CD4-positive, alpha-beta T cell treated with Interleukin-17A for 4 hours (primary cell): ENCODE measurements around the gene SLC35F2.
"Not testable (repeated sequence)": the region's sequence is repeated elsewhere in the genome, so short reads cannot be mapped to it uniquely, and the experiment has no call there.

Source experiments
- DNase-seq: peaks from one replicate; pipeline ENCODE4 v3.0.0-alpha.2; 2020; ENCODE audit warnings: mixed read lengths

SLC35F2 gene

GRCh38 chr11:107783121-107783520, 75.5 kb downstream of the SLC35F2 start:
- no peak for DNase-seq

- DNase-seq: no peak
Observed at GRCh38 chr11:107780775-107781174, 77.8 kb downstream of the SLC35F2 start.

- no peak for DNase-seq
Observed at GRCh38 chr11:107780136-107780535, 78.5 kb downstream of the SLC35F2 start.

- no peak for DNase-seq
Observed at GRCh38 chr11:107778839-107779517, 79.6 kb downstream of the SLC35F2 start.

- DNase-seq: no peak
Observed at GRCh38 chr11:107777110-107777509, 81.5 kb downstream of the SLC35F2 start.

- DNase-seq: no peak
Observed at GRCh38 chr11:107776062-107776461, 82.5 kb downstream of the SLC35F2 start.

GRCh38 chr11:107770551-107770951, 88.0 kb downstream of the SLC35F2 start:
- DNase-seq: no peak

GRCh38 chr11:107769189-107769588, 89.4 kb downstream of the SLC35F2 start:
- no peak for DNase-seq

GRCh38 chr11:107758719-107759355, 99.8 kb downstream of the SLC35F2 start:
- DNase-seq: not testable (repeated sequence)

GRCh38 chr11:107757661-107758060, 100.9 kb downstream of the SLC35F2 start:
- no peak for DNase-seq

GRCh38 chr11:107756553-107756952, 102.0 kb downstream of the SLC35F2 start:
- DNase-seq: no peak

- no peak for DNase-seq
Observed at GRCh38 chr11:107752949-107753822, 105.4 kb downstream of the SLC35F2 start.

- DNase-seq: no peak
Observed at GRCh38 chr11:107752508-107752907, 106.1 kb downstream of the SLC35F2 start.

GRCh38 chr11:107751082-107751481, 107.5 kb downstream of the SLC35F2 start:
- DNase-seq: no peak

- DNase-seq: no peak
Observed at GRCh38 chr11:107750313-107750712, 108.3 kb downstream of the SLC35F2 start.

- DNase-seq: no peak
Observed at GRCh38 chr11:107747622-107748021, 111.0 kb downstream of the SLC35F2 start.

- no peak for DNase-seq
Observed at GRCh38 chr11:107744736-107745135, 113.9 kb downstream of the SLC35F2 start.

- DNase-seq: no peak
Observed at GRCh38 chr11:107743191-107743590, 115.4 kb downstream of the SLC35F2 start.

- no peak for DNase-seq
Observed at GRCh38 chr11:107741044-107741823, 117.4 kb downstream of the SLC35F2 start.
